ENCODE results near the gene NDUFS2.

NDUFS2 gene

DNA sequence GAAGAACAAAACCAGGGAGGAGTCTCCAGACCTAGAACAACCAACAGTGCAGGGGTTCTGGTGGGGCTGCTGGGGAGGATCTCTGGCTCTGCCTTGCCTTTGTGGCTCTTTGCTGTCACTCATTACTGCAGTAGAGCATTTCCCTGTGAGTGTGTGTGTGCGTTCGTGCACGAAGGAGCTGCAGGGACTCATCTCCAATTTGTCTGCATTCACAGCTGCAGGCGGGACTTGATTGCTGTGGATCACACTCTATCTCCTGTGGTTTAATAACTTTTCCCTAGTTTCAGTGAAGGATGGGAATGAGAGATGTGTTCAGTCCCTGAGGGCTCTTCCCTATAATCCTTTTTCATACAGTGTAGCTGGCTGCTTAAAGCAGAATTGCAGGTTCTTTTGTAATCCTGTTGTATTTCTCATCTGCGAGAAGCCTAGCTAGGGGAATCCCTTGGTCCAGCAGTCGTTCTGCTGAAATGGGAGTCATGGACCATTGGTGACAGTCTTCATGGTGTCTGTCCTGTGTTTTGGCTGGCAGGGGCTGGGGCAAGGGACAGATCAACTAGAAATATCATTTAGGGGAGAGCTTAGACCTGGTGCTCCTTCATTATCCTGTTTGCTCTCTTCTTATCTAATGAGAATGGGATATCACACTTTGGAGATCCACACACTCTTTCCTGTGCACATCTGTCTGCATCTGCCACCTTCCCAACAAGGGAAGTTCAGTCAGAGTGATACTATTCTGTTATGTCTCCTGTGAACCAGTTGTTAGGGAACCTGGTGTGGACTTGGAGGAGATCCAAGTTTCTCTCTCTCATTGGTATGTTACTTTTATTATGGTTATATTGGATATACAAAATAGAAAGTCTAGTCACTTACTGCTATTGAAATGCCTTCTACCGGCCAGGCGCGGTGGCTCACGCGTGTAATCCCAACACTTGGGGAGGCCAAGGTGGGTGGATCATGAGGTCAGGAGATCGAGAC is 59.4 kb downstream of the NDUFS2 start:
- TF ChIP-seq, protein P1, sequence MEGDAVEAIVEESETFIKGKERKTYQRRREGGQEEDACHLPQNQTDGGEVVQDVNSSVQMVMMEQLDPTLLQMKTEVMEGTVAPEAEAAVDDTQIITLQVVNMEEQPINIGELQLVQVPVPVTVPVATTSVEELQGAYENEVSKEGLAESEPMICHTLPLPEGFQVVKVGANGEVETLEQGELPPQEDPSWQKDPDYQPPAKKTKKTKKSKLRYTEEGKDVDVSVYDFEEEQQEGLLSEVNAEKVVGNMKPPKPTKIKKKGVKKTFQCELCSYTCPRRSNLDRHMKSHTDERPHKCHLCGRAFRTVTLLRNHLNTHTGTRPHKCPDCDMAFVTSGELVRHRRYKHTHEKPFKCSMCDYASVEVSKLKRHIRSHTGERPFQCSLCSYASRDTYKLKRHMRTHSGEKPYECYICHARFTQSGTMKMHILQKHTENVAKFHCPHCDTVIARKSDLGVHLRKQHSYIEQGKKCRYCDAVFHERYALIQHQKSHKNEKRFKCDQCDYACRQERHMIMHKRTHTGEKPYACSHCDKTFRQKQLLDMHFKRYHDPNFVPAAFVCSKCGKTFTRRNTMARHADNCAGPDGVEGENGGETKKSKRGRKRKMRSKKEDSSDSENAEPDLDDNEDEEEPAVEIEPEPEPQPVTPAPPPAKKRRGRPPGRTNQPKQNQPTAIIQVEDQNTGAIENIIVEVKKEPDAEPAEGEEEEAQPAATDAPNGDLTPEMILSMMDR (IDR thresholded peaks at IDR 0.05): no peak
- Histone ChIP-seq H3K27ac (no peak overlapping the region), H3K4me3 (no peak overlapping the region)
- DNase-seq (ENCODE audit: low spot score): no peak
